GF-D8 (cell line): ENCODE results near the gene JDP2.
A peak's percentile ranks its signal among the peaks of the same experiment; 100 is the strongest.

Source experiments
- DNase-seq: peaks from one replicate; lab custom pipeline; 2025; lab: John Stamatoyannopoulos, UW

Gene JDP2

GRCh38 chr14:75409316-75410205 is 18.3 kb upstream of the JDP2 start:
- DNase-seq, result no peak

- DNase-seq, result no peak
Measured at GRCh38 chr14:75411214-75411540, 16.6 kb upstream of the JDP2 start.

GRCh38 chr14:75413013-75413412 is 14.8 kb upstream of the JDP2 start:
- DNase-seq, result no peak

GRCh38 chr14:75417674-75418073 is 10.1 kb upstream of the JDP2 start:
- DNase-seq, result no peak

GRCh38 chr14:75418850-75419768 is 8.7 kb upstream of the JDP2 start:
- peak; percentile 31 for DNase-seq

GRCh38 chr14:75422169-75422568 is 5.7 kb upstream of the JDP2 start:
- no peak for DNase-seq

- DNase-seq, result no peak
Measured at GRCh38 chr14:75424496-75424895, 3.3 kb upstream of the JDP2 start.

DNA sequence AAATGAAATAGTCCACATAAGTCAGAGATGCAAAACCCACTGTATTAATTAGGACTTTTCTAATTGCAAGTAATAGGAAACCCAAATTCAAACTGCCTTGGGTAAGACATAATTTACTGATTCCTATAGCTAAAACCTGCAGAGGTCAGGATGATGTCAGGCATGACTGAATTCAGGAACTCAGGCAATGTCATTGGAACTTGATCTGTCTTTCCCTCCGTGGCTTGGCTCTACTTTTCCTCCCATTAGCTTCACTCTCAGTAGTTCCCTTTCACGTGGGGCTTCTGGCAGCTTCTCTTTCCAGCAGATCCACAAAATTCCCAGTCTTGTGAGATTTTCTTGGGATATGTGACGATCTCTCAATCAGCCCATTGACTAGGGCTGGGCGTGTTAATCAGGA is 2.4 kb upstream of the JDP2 start:
- DNase-seq, result no peak

DNA sequence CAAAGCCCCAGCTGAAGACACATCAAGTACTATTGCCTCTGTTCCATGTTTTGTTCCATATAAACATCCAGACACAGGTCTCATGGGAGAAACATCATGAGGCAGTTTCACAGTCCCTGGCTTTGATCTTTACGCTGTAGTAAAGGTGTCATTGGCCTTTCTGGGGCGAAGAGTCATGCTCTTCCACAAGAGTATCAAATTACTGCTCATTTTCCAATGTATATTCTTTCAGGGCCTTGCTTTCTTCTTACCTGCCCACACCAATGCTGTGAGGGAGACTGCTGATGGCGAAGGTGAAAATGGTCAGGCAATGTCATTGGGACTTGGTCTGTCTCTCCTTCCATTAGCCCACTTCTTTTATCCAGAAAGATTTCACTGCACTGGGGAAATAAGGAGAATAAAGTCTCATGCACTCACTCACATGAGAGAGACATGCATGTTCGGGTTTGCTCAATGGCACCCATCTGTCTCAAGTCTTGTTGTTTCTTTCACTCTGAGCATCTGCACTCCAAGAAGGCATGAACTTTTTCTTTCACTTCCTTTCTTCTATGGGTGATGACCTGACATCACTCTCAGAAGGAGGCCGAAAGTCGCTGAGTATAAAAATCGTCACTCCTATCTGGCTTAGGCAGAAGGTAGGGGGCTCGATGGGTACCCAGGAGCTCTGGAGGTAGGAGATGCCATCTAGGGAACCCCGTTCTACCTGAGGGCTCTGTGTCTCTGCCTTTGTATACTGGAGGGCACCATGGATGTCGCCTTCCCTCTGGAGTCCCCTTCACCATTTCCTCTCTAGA is 1.3 kb upstream of the JDP2 start:
- DNase-seq, result no peak

GRCh38 chr14:75427126-75427481 is 718 bp upstream of the JDP2 start:
- DNase-seq, result no peak

DNA sequence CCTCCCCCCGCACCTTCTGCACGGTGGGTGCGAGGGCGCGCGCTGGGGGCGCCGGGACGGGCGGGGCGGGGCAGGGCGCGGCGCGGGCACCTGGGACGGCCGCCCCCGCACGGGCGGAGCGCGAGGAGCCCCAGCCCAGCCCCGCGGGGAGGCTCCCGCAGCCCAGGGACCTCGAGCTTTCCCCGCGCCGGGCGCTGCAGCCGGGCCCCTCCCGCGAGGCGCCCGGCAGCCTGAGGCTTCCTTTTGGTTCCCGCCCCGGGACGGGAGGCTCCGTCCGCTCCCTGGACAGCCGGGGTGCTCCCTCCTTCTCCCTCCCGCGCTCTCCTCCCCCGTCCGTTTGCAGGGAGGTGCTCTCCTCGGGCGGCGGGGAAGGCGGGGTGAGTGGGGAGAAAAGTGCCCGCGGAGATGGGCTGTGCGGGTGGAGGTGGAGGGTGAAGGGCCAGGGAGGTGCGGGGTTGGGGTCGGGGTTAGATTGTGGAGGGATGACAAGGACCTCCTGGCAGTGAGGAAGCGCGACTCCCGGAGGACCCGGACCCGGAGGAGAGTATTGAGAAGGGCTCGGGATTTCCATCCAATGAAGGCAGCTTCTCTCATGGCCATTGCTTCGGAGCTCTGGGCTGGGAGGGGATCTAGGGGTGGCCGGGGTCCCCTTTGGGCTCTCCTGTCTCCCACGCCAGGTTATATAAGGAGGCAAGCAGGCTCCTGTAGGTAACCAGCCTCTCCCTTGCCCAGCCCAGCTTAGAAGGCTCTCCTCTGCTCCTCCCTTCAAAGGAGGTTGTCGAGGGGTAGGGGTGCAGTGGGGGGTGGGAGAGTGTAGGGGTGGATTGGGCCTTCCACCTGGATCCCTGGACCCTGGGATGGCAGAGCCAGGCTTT is 645 bp downstream of the JDP2 start:
- no peak for DNase-seq

DNA sequence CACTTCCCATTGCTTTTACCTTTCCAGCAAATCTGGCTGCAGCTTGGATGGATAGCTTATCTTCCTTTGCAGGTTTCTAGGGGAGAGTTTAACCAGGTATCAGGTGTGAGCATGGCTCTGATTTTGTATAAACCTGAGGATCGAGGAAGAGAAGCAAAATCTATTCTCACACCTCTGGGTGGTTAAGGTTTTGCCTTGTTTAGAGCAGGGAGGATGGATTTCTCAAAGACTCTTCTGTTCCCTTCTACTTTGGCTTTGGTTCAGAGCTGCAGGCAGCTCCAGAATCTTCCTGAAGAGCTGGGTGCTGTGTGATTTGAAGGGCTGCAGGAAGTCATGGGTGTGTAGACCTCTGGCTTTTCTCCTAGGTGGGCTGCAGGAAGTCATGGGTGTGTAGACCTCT is 1.7 kb downstream of the JDP2 start:
- DNase-seq, result no peak

- no peak for DNase-seq
Measured at GRCh38 chr14:75430116-75430515, 2.3 kb downstream of the JDP2 start.

DNA sequence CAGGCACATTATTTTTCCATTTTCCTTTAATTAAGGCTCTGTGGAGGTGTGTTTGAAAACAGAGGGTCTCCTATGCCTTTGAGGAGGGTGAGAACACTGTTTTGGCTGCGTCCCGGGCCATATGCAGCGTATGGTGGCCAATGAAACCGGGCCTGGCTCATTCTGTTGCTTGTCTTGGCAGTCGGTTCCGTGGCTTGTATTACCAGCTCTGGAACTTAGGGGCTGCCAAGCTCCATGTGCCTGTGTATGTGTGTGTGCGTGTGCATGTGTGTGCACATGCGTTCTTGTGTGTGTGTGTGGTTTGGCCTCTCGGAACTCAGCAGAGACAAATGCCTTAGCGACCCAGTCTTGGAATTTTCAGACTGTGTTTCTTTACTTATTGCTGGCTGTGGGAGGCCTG is 2.7 kb downstream of the JDP2 start:
- no peak for DNase-seq

- no peak for DNase-seq
Measured at GRCh38 chr14:75430976-75431375, 3.2 kb downstream of the JDP2 start.

DNA sequence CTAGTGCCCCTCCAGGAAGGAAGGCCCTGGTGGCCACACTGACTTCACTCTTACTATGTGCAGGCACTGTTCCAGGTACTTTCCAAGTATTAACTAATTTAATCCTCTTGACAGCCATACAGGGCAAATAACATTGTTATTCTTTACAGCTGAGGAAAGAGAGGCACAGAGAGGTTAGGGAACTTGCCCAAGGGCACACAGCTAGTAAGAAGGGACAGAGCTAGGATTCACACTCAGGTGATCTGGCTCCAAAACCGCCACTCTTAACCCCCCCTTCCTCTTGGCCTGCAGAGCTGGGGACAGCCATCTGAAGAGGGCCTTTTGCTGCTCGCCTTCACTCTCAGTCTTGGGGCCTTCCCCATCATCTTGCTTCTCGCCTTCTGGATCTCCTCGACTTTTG is 4.0 kb downstream of the JDP2 start:
- DNase-seq, result no peak

- no peak for DNase-seq
Measured at GRCh38 chr14:75432411-75432810, 4.6 kb downstream of the JDP2 start.

DNA sequence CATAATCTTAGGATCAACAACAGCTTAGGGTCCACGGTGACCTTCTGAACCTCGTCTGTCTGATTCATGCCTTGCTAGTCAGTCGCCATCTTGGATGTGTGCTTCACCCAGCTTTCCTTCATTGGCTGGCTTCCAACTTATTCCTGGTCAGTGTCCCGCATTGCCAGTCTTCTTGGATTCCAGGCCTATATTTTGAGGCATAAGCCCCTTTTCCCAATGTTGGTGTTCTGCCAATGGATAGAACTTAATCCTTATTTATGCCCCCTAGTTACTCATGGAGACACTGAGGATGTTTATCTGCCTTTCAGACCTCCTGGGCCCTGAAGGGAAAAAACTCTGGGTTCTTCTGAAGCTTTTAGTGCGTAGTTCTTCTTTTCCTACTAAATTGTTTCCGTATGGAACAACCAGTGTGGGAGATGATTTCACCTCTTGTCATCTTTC is 5.8 kb downstream of the JDP2 start:
- no peak for DNase-seq

- DNase-seq, result no peak
Measured at GRCh38 chr14:75434138-75434889, 6.5 kb downstream of the JDP2 start.

GRCh38 chr14:75434890-75435248 is 7.0 kb downstream of the JDP2 start:
- DNase-seq, result no peak

DNA sequence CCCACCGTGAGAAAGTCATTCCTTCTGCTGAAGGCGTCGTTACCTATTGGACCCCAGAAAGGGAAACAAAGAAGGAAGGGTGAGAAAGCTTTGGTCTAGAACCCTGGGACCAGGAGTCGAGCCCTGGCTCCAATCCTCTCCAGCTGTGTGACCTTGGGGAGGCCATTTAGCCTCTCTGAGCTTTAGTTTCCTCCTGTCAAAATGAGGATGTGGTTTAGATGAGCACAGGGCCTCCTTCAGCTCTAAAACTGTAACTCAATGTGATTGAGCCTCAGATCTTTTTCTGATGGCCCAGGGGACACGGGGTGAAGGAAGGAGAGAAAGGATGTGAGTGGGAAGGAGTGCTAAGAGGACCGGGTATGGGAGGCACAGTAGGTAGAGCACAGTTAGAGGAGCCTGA is 7.7 kb downstream of the JDP2 start:
- DNase-seq, result no peak
